Suprapubic skin (tissue), 4 donors: ENCODE results near the gene AGT. TPM values are rescaled to one million over a fixed set of nuclear protein-coding genes. Genes with fewer than 3 reads are reported as not detected.

ENCODE experiments used
- DNase-seq, 2 donors: peaks; one replicate each; pipeline ENCODE4 v3.0.0-alpha.2; 2019; ENCODE audit warnings: low spot score in 2 of 2
- H3K27ac ChIP-seq: fragments of 200-600 bp; sonication (generic); one replicate; pipeline ENCODE4 v1.5.1; 2019
- H3K27me3 ChIP-seq: fragments of 200-600 bp; sonication (generic); one replicate; pipeline ENCODE4 v1.5.1; 2019
- H3K36me3 ChIP-seq: fragments of 200-600 bp; sonication (generic); one replicate; pipeline ENCODE4 v1.5.1; 2019
- H3K4me1 ChIP-seq: fragments of 200-600 bp; sonication (generic); one replicate; pipeline ENCODE4 v1.5.1; 2019
- H3K4me3 ChIP-seq: fragments of 200-600 bp; sonication (generic); one replicate; pipeline ENCODE4 v1.5.1; 2019; ENCODE audit warnings: mild to moderate bottlenecking
- H3K9me3 ChIP-seq: fragments of 200-600 bp; sonication (generic); one replicate; pipeline ENCODE4 v1.5.1; 2019
- CTCF ChIP-seq, 2 donors: fragments of 200-600 bp in 1 of 2; fragments of 450-650 bp in 1 of 2; sonication (generic) in 1 of 2; IDR thresholded peaks; one replicate each; pipeline ENCODE4 v1.5.1; 2016 to 2019; ENCODE audit warnings: antibody characterized with exemption in 2 of 2, mild to moderate bottlenecking in 1 of 2, moderate library complexity in 1 of 2
- EP300 ChIP-seq: sonication (generic); formaldehyde crosslinking; IDR thresholded peaks from one replicate; pipeline ENCODE4 v1.6.1; 2017; ENCODE audit warnings: antibody characterized with exemption
- POLR2A ChIP-seq, 2 donors: fragments of 450-650 bp; IDR thresholded peaks; one replicate each; pipeline ENCODE4 v1.6.1; 2017; ENCODE audit warnings: antibody characterized with exemption in 2 of 2, mild to moderate bottlenecking in 2 of 2, moderate library complexity in 2 of 2
- POLR2AphosphoS5 ChIP-seq, 3 donors: sonication (generic); formaldehyde crosslinking; IDR thresholded peaks; one replicate each; pipeline ENCODE4 v1.6.1; 2017; ENCODE audit warnings: antibody characterized with exemption in 3 of 3
- WGBS: methylation state at CpG from one replicate; pipeline ENCODE4 v1.1.5; 2018; 5-methylcytosine and 5-hydroxymethylcytosine counted together
- total RNA-seq, 4 donors: library from RNA; depleted of rRNA; stranded (reverse); fragments of >200 nt; gene quantifications; one replicate each; pipeline ENCODE4 v1.1.0, GENCODE V29; 2016

The AGT gene
- total RNA-seq, 4 donors from 2014 or later, result 1.6 to 5.0 TPM; not detected in 2

GRCh38 chr1:230758709-230759368 is 44.9 kb upstream of the AGT start:
- no peak overlapping the region for H3K27ac ChIP-seq
- no peaks in the 10 kb centered on the region for H3K9me3 ChIP-seq
- DNase-seq, result no peak
- no peaks in the 10 kb centered on the region for H3K4me1 ChIP-seq
- WGBS, result 18% methylated on average over 8 of the region's 8 CpGs
- H3K4me3 ChIP-seq, result no peak overlapping the region
- no peak for TF ChIP-seq POLR2AphosphoS5 (IDR thresholded peaks at IDR 0.05)
- TF ChIP-seq POLR2A (IDR thresholded peaks at IDR 0.05), result no peak
- no peak for TF ChIP-seq EP300
- no peak for TF ChIP-seq CTCF (IDR thresholded peaks at IDR 0.05)
- no peaks in the 10 kb centered on the region for H3K36me3 ChIP-seq
- no peaks in the 10 kb centered on the region for H3K27me3 ChIP-seq

GRCh38 chr1:230757856-230758708 is 44.2 kb upstream of the AGT start:
- no peaks in the 10 kb centered on the region for H3K9me3 ChIP-seq
- TF ChIP-seq EP300 (no peak), POLR2AphosphoS5 (IDR thresholded peaks at IDR 0.05) (no peak), CTCF (IDR thresholded peaks at IDR 0.05) (no peak), POLR2A (IDR thresholded peaks at IDR 0.05) (no peak)
- no peak overlapping the region for H3K27ac ChIP-seq
- no peak for DNase-seq
- H3K36me3 ChIP-seq, result no peaks in the 10 kb centered on the region
- H3K4me1 ChIP-seq, result peaks cover 6% of the 10 kb centered on the region
- H3K27me3 ChIP-seq, result no peaks in the 10 kb centered on the region
- no peak overlapping the region for H3K4me3 ChIP-seq
- 80% methylated on average over 14 of the region's 16 CpGs for WGBS

- DNase-seq, result peak in 1 of 2 donors; percentile 76
- no CpG with 5 or more reads among the region's 3 CpGs for WGBS
- H3K4me1 ChIP-seq, result peaks cover 12% of the 10 kb centered on the region
- H3K27me3 ChIP-seq, result no peaks in the 10 kb centered on the region
- no peaks in the 10 kb centered on the region for H3K36me3 ChIP-seq
- no peaks in the 10 kb centered on the region for H3K9me3 ChIP-seq
- no peak overlapping the region for H3K4me3 ChIP-seq
- TF ChIP-seq CTCF (IDR thresholded peaks at IDR 0.05), result no peak
- TF ChIP-seq POLR2A (IDR thresholded peaks at IDR 0.05), result no peak
- no peak for TF ChIP-seq POLR2AphosphoS5 (IDR thresholded peaks at IDR 0.05)
- no peak for TF ChIP-seq EP300
- H3K27ac ChIP-seq, result no peak overlapping the region
Measured at GRCh38 chr1:230754796-230755195, 40.9 kb upstream of the AGT start.

GRCh38 chr1:230753586-230754251 is 39.8 kb upstream of the AGT start:
- Histone ChIP-seq H3K27ac (no peak overlapping the region), H3K27me3 (no peaks in the 10 kb centered on the region), H3K9me3 (no peaks in the 10 kb centered on the region), H3K4me1 (peaks cover 12% of the 10 kb centered on the region), H3K4me3 (peak overlapping the region; percentile 28), H3K36me3 (no peaks in the 10 kb centered on the region)
- peak in 1 of 2 donors; percentile 74 for DNase-seq
- 24% methylated on average over 20 of the region's 24 CpGs for WGBS
- TF ChIP-seq POLR2AphosphoS5 (IDR thresholded peaks at IDR 0.05) (no peak), POLR2A (IDR thresholded peaks at IDR 0.05) (no peak), EP300 (no peak), CTCF (IDR thresholded peaks at IDR 0.05) (no peak)

- peak overlapping the region; percentile 28 for H3K4me3 ChIP-seq
- H3K4me1 ChIP-seq, result peaks cover 12% of the 10 kb centered on the region
- H3K9me3 ChIP-seq, result no peaks in the 10 kb centered on the region
- WGBS, result 82% methylated on average over 5 of the region's 5 CpGs
- H3K27ac ChIP-seq, result no peak overlapping the region
- TF ChIP-seq EP300 (no peak), POLR2AphosphoS5 (IDR thresholded peaks at IDR 0.05) (no peak), POLR2A (IDR thresholded peaks at IDR 0.05) (no peak), CTCF (IDR thresholded peaks at IDR 0.05) (no peak)
- peak in 1 of 2 donors; percentile 55 for DNase-seq
- H3K36me3 ChIP-seq, result no peaks in the 10 kb centered on the region
- H3K27me3 ChIP-seq, result no peaks in the 10 kb centered on the region
Measured at GRCh38 chr1:230753191-230753585, 39.3 kb upstream of the AGT start.
